ENCODE data around the gene OOSP3. TPM values are rescaled to one million over a fixed set of nuclear protein-coding genes. Genes with fewer than 3 reads are reported as not detected.

The OOSP3 gene
- total and polyA plus RNA-seq, 2 donors (not counting 3 experiments of a cell fraction or from before 2014, with no cell fraction given), result not detected

DNA sequence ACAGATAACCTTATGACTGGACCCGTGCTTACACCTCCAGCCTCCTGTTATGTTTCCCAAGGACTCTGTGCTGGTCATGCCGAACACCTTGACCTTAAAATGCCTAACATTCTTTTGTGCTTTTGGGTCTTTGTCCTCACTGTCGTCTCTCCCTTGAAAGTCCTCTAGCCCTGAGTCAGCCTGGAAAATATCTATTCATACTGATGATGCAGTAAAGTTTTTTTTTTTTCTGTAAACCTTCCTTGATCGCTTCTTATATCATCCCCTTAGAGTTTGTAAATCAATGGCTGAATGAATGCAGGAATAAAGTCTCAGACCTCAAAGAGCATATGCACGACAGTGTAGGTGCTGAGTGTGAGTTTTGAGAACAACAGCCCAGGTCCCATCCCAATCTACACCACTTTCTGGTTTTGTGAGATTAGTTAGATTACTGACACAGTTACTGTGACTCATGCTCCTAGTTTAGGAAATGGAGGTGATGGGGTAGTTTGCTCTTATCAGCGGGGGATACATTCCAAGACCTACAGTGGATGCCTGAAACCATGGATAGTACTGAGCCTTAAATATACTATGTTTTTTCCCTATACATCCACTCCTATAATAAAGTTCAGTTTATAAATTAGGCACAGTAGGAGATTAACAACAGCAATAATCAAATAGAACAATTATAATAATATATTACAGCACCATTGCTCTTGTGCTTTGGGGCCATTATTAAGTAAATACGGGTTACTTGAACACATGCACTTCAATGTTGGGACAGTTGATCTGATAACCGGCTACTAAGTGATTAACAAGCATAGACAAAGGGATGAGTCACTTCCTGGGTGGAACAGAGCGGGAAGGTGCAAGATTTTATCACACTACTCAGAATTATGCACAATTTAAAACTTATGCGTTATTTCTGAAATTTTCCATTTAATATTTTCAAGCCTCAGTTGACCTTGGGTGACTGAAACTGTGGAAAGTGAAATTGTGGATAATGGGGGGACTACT lies 20.8 kb upstream of the OOSP3 start:
- POLR2A ChIA-PET, result no interaction called here
- Histone ChIP-seq H3K27me3 (ENCODE audit: control insufficient read depth in 2 of 2, insufficient read depth in 2 of 2, low read length in 2 of 2) (no peaks in the 10 kb centered on the region), H3K9me3 (replicated peaks; ENCODE audit: control insufficient read depth, insufficient read depth, low read length) (no peaks in the 10 kb centered on the region), H4K20me1 (replicated peaks; ENCODE audit: control insufficient read depth, extremely low read depth, insufficient read depth, low read length) (no peaks in the 10 kb centered on the region), H3K4me2 (ENCODE audit: insufficient read depth, low read length) (peak overlapping the region; percentile 54), H3K4me1 (ENCODE audit: control insufficient read depth, extremely low read depth, insufficient read depth, low read length) (peaks cover 14% of the 10 kb centered on the region), H3K9me1 (replicated peaks; ENCODE audit: control insufficient read depth, extremely low read depth, insufficient read depth, low read length) (no peaks in the 10 kb centered on the region), H3K79me2 (ENCODE audit: control insufficient read depth, insufficient read depth, low read length) (no peaks in the 10 kb centered on the region), H2AFZ (ENCODE audit: low read depth, low read length) (peak overlapping the region; percentile 20), H3K9ac (replicated peaks; ENCODE audit: extremely low read depth, insufficient read depth, low read length) (no peak overlapping the region), H3K36me3 (ENCODE audit: control insufficient read depth in 2 of 2, extremely low read depth in 1 of 2, insufficient read depth in 2 of 2, low read length in 2 of 2) (no peaks in the 10 kb centered on the region), H3K27ac (ENCODE audit: insufficient read depth, low read depth, low read length) (peak overlapping the region; percentile 60), H3K4me3 (replicated peaks in 1 of 3; ENCODE audit: insufficient read depth in 1 of 3, low read depth in 1 of 3, low read length in 3 of 3) (no peak overlapping the region)
- dilution Hi-C loops (cut with MboI; ENCODE audit: extremely low pct_ligation_motif_present, low sequenced_read_pairs) (no loop called here), intact Hi-C loops (cut with micrococcal nuclease) (no loop called here)
- DNase-seq (ENCODE audit: low read depth, low spot score) (peak; percentile 75), FAIRE-seq (peak; percentile 62)
- BruUV-seq (replicated peaks), result no TSS peak
- CTCF ChIA-PET, result interaction anchor here (1.0 kb wide), 1 partner anchor 61 kb away, joined by 3 read pairs; no protein-coding TSS in a partner anchor
- TF ChIP-seq JUN (IDR thresholded peaks at IDR 0.05; ENCODE audit: borderline replicate concordance, insufficient read depth, insufficient read length, low read depth) (peak; percentile 34), GATA2 (IDR thresholded peaks at IDR 0.05; ENCODE audit: insufficient read depth, insufficient read length, low read depth, low read length) (peak; percentile 21), EZH2 (IDR thresholded peaks at IDR 0.05; ENCODE audit: borderline replicate concordance, low read depth, low read length, severe bottlenecking) (no peak)

DNA sequence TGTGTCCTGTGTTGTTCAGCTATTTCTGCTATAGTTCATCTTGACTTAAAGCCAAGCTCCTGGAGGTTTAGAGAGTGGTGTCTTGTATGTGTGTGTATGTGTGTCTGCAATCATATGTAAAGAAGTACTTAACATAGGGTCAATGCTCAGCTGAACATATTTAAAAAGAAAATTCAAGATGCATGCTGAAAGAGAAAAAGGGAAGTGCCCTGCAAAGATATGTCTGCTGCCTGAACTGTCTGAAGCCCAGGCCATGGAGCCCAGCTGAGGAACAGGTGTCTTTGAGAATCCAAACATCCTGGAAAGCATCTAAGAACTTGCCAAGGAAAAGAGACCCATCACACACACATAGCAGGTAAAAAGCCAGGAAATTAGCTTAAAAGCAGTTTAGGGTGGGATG lies 18.9 kb upstream of the OOSP3 start:
- no peak overlapping the region for H3K27ac ChIP-seq (ENCODE audit: insufficient read depth, low read depth, low read length)
- BruUV-seq (replicated peaks), result no TSS peak
- TF ChIP-seq, protein P1, sequence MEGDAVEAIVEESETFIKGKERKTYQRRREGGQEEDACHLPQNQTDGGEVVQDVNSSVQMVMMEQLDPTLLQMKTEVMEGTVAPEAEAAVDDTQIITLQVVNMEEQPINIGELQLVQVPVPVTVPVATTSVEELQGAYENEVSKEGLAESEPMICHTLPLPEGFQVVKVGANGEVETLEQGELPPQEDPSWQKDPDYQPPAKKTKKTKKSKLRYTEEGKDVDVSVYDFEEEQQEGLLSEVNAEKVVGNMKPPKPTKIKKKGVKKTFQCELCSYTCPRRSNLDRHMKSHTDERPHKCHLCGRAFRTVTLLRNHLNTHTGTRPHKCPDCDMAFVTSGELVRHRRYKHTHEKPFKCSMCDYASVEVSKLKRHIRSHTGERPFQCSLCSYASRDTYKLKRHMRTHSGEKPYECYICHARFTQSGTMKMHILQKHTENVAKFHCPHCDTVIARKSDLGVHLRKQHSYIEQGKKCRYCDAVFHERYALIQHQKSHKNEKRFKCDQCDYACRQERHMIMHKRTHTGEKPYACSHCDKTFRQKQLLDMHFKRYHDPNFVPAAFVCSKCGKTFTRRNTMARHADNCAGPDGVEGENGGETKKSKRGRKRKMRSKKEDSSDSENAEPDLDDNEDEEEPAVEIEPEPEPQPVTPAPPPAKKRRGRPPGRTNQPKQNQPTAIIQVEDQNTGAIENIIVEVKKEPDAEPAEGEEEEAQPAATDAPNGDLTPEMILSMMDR (IDR thresholded peaks at IDR 0.05; ENCODE audit: extremely low read depth in 1 of 2, insufficient read depth in 1 of 2, low read depth in 1 of 2, low read length in 2 of 2), result no peak
- no peak for TF ChIP-seq MYC (IDR thresholded peaks at IDR 0.05; ENCODE audit: low read depth, low read length)
- no peaks in the 10 kb centered on the region for H3K9me3 ChIP-seq (replicated peaks; ENCODE audit: control insufficient read depth, insufficient read depth, low read length)
- FAIRE-seq (no peak), DNase-seq (ENCODE audit: low read depth, low spot score) (no peak)
- dilution Hi-C loops (cut with MboI; ENCODE audit: extremely low pct_ligation_motif_present, low sequenced_read_pairs) (no loop called here), intact Hi-C loops (cut with micrococcal nuclease) (no loop called here)
- no peak overlapping the region for H3K9ac ChIP-seq (replicated peaks; ENCODE audit: extremely low read depth, insufficient read depth, low read length)
- H3K79me2 ChIP-seq (ENCODE audit: control insufficient read depth, insufficient read depth, low read length), result no peaks in the 10 kb centered on the region
- no peak overlapping the region for H2AFZ ChIP-seq (ENCODE audit: low read depth, low read length)
- H3K9me1 ChIP-seq (replicated peaks; ENCODE audit: control insufficient read depth, extremely low read depth, insufficient read depth, low read length), result no peaks in the 10 kb centered on the region
- H3K27me3 ChIP-seq (ENCODE audit: control insufficient read depth in 2 of 2, insufficient read depth in 2 of 2, low read length in 2 of 2), result no peaks in the 10 kb centered on the region
- CTCF ChIA-PET, result interaction anchor here (0.7 to 1.3 kb wide), 2 partner anchors 12 to 59 kb away, joined by 4 read pairs; no protein-coding TSS in a partner anchor
- no peak overlapping the region for H3K4me3 ChIP-seq (replicated peaks in 1 of 3; ENCODE audit: insufficient read depth in 1 of 3, low read depth in 1 of 3, low read length in 3 of 3)
- peaks cover 19% of the 10 kb centered on the region for H3K4me1 ChIP-seq (ENCODE audit: control insufficient read depth, extremely low read depth, insufficient read depth, low read length)
- POLR2A ChIA-PET, result no interaction called here
- H4K20me1 ChIP-seq (replicated peaks; ENCODE audit: control insufficient read depth, extremely low read depth, insufficient read depth, low read length), result no peaks in the 10 kb centered on the region
- no peaks in the 10 kb centered on the region for H3K36me3 ChIP-seq (ENCODE audit: control insufficient read depth in 2 of 2, extremely low read depth in 1 of 2, insufficient read depth in 2 of 2, low read length in 2 of 2)
- H3K4me2 ChIP-seq (ENCODE audit: insufficient read depth, low read length), result no peak overlapping the region

Data from endothelial cell of umbilical vein (primary cell).